Measurements from ENCODE around the gene TRAF3IP1. TPM values are rescaled to one million over a fixed set of nuclear protein-coding genes. Genes with fewer than 3 reads are reported as not detected.
"Not testable (repeated sequence)": the region's sequence is repeated elsewhere in the genome, so short reads cannot be mapped to it uniquely, and the experiment has no call there.

TRAF3IP1 gene
- total RNA-seq, 4 donors from 2014 or later, result 19.6 to 28.4 (median 21.7) TPM

DNA sequence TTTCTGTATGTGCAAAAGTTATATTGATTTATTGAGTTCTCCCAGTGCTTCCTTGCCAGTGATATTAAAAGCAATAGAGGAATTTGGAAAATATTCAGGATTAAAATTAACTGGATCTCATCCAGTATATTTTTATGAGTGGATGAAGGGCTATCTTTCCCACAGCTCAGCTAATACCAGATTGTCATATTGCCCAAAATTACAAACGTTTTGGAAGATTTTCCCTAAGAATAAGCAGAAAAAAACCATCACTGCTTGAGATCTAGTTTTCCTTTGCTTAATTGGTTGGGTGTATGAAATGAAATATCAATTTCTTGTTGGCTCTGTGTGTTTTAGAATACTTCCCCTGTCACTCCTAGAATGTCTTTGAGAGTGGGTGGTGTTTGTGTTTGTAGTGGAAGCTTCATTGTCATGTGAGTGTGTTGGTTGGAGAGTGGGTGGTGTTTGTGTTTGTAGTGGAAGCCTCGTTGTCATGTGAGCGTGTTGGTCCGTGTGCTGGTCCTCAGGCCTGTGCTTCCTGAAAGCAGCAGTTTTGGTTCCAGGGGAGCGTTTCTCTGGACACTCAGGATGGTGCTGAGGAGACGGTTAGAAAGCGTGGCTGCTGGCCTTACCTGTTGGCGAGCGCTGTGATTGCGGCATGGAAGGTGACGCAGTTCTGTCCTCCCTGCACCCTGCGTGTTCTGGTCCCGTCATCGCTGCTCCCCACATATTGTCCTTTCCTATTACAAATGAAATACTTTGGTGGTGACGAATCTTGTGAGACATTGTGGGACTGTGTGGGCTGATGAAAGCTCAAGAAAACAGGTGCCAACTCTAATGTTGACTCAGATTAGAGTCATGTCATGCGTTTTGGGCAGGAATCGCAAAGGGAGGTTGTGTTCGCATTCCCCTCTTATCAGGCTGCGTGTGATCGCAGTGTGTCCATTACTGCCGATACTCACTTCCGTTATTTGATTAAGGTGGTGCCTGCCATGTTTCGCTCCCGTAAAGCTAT lies 118.8 kb downstream of the TRAF3IP1 start:
- ATAC-seq, result peak; percentile 84
- no peak for TF ChIP-seq POLR2A (IDR thresholded peaks at IDR 0.05)
- peak; percentile 13 for TF ChIP-seq POLR2AphosphoS5 (IDR thresholded peaks at IDR 0.05)
- Histone ChIP-seq H3K27me3 (no peaks in the 10 kb centered on the region), H3K9me3 (no peaks in the 10 kb centered on the region), H3K4me1 (peaks cover 0 to 41% (median 8%) of the 10 kb centered on the region in 3 donors), H3K4me3 (no peak overlapping the region), H3K27ac (peak overlapping the region in 3 of 4 donors; percentile 5 to 34 (median 29)), H3K36me3 (peaks cover 0 to 51% of the 10 kb centered on the region in 2 donors)
- WGBS, 2 donors (ENCODE audit: low coverage in 1 of 2), result 54 to 72% methylated on average over 16 to 21 of the region's 24 CpGs

- peaks cover 0 to 41% (median 8%) of the 10 kb centered on the region in 3 donors for H3K4me1 ChIP-seq
- no peaks in the 10 kb centered on the region for H3K9me3 ChIP-seq
- H3K27ac ChIP-seq, result no peak overlapping the region
- TF ChIP-seq, protein P1, sequence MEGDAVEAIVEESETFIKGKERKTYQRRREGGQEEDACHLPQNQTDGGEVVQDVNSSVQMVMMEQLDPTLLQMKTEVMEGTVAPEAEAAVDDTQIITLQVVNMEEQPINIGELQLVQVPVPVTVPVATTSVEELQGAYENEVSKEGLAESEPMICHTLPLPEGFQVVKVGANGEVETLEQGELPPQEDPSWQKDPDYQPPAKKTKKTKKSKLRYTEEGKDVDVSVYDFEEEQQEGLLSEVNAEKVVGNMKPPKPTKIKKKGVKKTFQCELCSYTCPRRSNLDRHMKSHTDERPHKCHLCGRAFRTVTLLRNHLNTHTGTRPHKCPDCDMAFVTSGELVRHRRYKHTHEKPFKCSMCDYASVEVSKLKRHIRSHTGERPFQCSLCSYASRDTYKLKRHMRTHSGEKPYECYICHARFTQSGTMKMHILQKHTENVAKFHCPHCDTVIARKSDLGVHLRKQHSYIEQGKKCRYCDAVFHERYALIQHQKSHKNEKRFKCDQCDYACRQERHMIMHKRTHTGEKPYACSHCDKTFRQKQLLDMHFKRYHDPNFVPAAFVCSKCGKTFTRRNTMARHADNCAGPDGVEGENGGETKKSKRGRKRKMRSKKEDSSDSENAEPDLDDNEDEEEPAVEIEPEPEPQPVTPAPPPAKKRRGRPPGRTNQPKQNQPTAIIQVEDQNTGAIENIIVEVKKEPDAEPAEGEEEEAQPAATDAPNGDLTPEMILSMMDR (IDR thresholded peaks at IDR 0.05), result no peak
- TF ChIP-seq EP300 (IDR thresholded peaks at IDR 0.05) (no peak), POLR2A (IDR thresholded peaks at IDR 0.05) (no peak), POLR2AphosphoS5 (IDR thresholded peaks at IDR 0.05) (no peak)
- ATAC-seq, result no peak
- 66 to 94% methylated on average over 2 of the region's 2 CpGs for WGBS, 2 donors (ENCODE audit: low coverage in 1 of 2)
- H3K27me3 ChIP-seq, result no peaks in the 10 kb centered on the region
- H3K4me3 ChIP-seq, result no peak overlapping the region
- H3K36me3 ChIP-seq, result peaks cover 0 to 51% of the 10 kb centered on the region in 2 donors
These were observed 119.6 kb downstream of the TRAF3IP1 start for GRCh38 chr2:238439917-238440316.

GRCh38 chr2:238440331-238440730 lies 120.0 kb downstream of the TRAF3IP1 start:
- Histone ChIP-seq H3K4me3 (no peak overlapping the region), H3K9me3 (no peaks in the 10 kb centered on the region), H3K27ac (no peak overlapping the region), H3K27me3 (no peaks in the 10 kb centered on the region), H3K4me1 (peaks cover 0 to 41% (median 8%) of the 10 kb centered on the region in 3 donors), H3K36me3 (peaks cover 0 to 51% of the 10 kb centered on the region in 2 donors)
- TF ChIP-seq, protein P1 (IDR thresholded peaks at IDR 0.05), result no peak
- TF ChIP-seq POLR2AphosphoS5 (IDR thresholded peaks at IDR 0.05) (no peak), EP300 (IDR thresholded peaks at IDR 0.05) (no peak), POLR2A (IDR thresholded peaks at IDR 0.05) (no peak)
- ATAC-seq, result no peak
- WGBS, 2 donors (ENCODE audit: low coverage in 1 of 2), result 73 to 81% methylated on average over 2 to 4 of the region's 4 CpGs

- TF ChIP-seq, protein P1 (IDR thresholded peaks at IDR 0.05), result no peak
- TF ChIP-seq EP300 (IDR thresholded peaks at IDR 0.05) (no peak), POLR2AphosphoS5 (IDR thresholded peaks at IDR 0.05) (no peak)
- whole genome bisulfite sequencing, 2 donors (ENCODE audit: low coverage in 1 of 2), result 93 to 97% methylated on average over 3 to 8 of the region's 11 CpGs
- Histone ChIP-seq H3K4me3 (no peak overlapping the region), H3K36me3 (peaks cover 0 to 51% of the 10 kb centered on the region in 2 donors), H3K4me1 (peaks cover 0 to 41% (median 8%) of the 10 kb centered on the region in 3 donors), H3K27me3 (no peaks in the 10 kb centered on the region), H3K9me3 (no peaks in the 10 kb centered on the region), H3K27ac (no peak overlapping the region)
- ATAC-seq, result no peak
These were observed 120.4 kb downstream of the TRAF3IP1 start for GRCh38 chr2:238440767-238441166.

GRCh38 chr2:238441262-238442114 lies 121.2 kb downstream of the TRAF3IP1 start:
- TF ChIP-seq POLR2A (IDR thresholded peaks at IDR 0.05) (no peak), EP300 (IDR thresholded peaks at IDR 0.05) (no peak), POLR2AphosphoS5 (IDR thresholded peaks at IDR 0.05) (no peak)
- TF ChIP-seq, protein P1 (IDR thresholded peaks at IDR 0.05), result no peak
- Histone ChIP-seq H3K27ac (no peak overlapping the region), H3K36me3 (peaks cover 3 to 52% of the 10 kb centered on the region in 2 donors), H3K4me1 (peaks cover 0 to 41% (median 8%) of the 10 kb centered on the region in 3 donors), H3K27me3 (no peaks in the 10 kb centered on the region), H3K4me3 (no peak overlapping the region), H3K9me3 (no peaks in the 10 kb centered on the region)
- no peak for ATAC-seq
- WGBS, 2 donors (ENCODE audit: low coverage in 1 of 2), result 37 to 58% methylated on average over 3 to 16 of the region's 17 CpGs

GRCh38 chr2:238442257-238442656 lies 121.9 kb downstream of the TRAF3IP1 start:
- not testable (repeated sequence) for H3K9me3 ChIP-seq, H3K4me3 ChIP-seq, H3K27me3 ChIP-seq, ATAC-seq, H3K27ac ChIP-seq
- WGBS, 2 donors (ENCODE audit: low coverage in 1 of 2), result 76 to 83% methylated on average over 4 to 6 of the region's 6 CpGs
- peaks cover 0 to 41% (median 8%) of the 10 kb centered on the region in 3 donors for H3K4me1 ChIP-seq
- peaks cover 3 to 56% of the 10 kb centered on the region in 2 donors for H3K36me3 ChIP-seq
